Panc1 (cell line): Measurements from ENCODE around the gene RABGAP1L. TPM values are rescaled to one million over a fixed set of nuclear protein-coding genes. Genes with fewer than 3 reads are reported as not detected.

Experiments used
- ATAC-seq: fragments of 200-7000 bp; cut with Tn5 transposase; 2 replicates; pipeline ENCODE4 v1.9.1; 2020; ENCODE audit warnings: mild to moderate bottlenecking, moderate library complexity
- BruUV-seq: library from RNA; stranded (reverse); fragments of 400-500 nt; replicated peaks from 2 replicates; lab custom pipeline; 2021; lab: Mats Ljungman, UMichigan
- CTCF ChIA-PET: fragments of 300-600 bp; sonication (Branson Sonifier 250); formaldehyde crosslinking; loops from one replicate; lab custom pipeline; 2022; ENCODE audit warnings: antibody characterized with exemption; lab: Charles Lee
- POLR2A ChIA-PET: fragments of 300-600 bp; sonication (Branson Sonifier 250); formaldehyde crosslinking; loops from one replicate; lab custom pipeline; 2022; ENCODE audit warnings: antibody characterized with exemption; lab: Charles Lee
- DNase-seq: peaks from one replicate; pipeline ENCODE4 v3.0.0-alpha.2; 2010; ENCODE audit warnings: low read depth, low spot score
- H3K27ac ChIP-seq: 2 replicates; pipeline ENCODE4 v1.5.1; 2011; ENCODE audit warnings: mild to moderate bottlenecking, low read length, inconsistent platforms
- H3K27me3 ChIP-seq: fragments of 200-500 bp; sonication (Bioruptor generic); 2 replicates; pipeline ENCODE4 v1.6.0; 2014; ENCODE audit warnings: low read length, inconsistent platforms; ENCODE audit not compliant: control insufficient read depth, insufficient read depth
- H3K36me3 ChIP-seq: fragments of 200-500 bp; sonication (Bioruptor generic); 2 replicates; pipeline ENCODE4 v1.5.1; 2014; ENCODE audit warnings: inconsistent platforms, mild to moderate bottlenecking, low read length, moderate library complexity; ENCODE audit not compliant: control insufficient read depth, insufficient read depth
- H3K4me1 ChIP-seq: 2 replicates; pipeline ENCODE4 v1.5.1; 2011; ENCODE audit warnings: inconsistent platforms, mild to moderate bottlenecking, low read length, moderate library complexity; ENCODE audit not compliant: control insufficient read depth, insufficient read depth
- H3K4me3 ChIP-seq, 2 experiments: 2 replicates each; pipeline ENCODE4 v1.5.1; 2011 to 2012; ENCODE audit warnings: low read depth in 2 of 2, low read length in 2 of 2, mild to moderate bottlenecking in 2 of 2, inconsistent platforms in 1 of 2, moderate library complexity in 1 of 2
- H3K9me3 ChIP-seq: fragments of 200-500 bp; sonication (Bioruptor generic); 2 replicates; pipeline ENCODE4 v1.5.1; 2014; ENCODE audit warnings: low read depth, mild to moderate bottlenecking, inconsistent platforms, low read length, moderate library complexity; ENCODE audit not compliant: control insufficient read depth, insufficient read depth
- CTCF ChIP-seq: fragments of 450-650 bp; IDR thresholded peaks from 2 replicates; pipeline ENCODE4 v1.5.1; 2017; ENCODE audit warnings: mild to moderate bottlenecking
- POLR2AphosphoS5 ChIP-seq: IDR thresholded peaks from 2 replicates; pipeline ENCODE4 v1.6.1; 2012; ENCODE audit warnings: mild to moderate bottlenecking, low read depth, low read length, moderate library complexity
- REST ChIP-seq, 2 experiments: IDR thresholded peaks; 2 replicates each; pipeline ENCODE4 v1.6.1; 2011 to 2012; ENCODE audit warnings: low read depth in 2 of 2, control low read depth in 1 of 2, low read length in 1 of 2, mild to moderate bottlenecking in 1 of 2, moderate library complexity in 1 of 2; ENCODE audit not compliant: insufficient read depth in 1 of 2
- SIN3A ChIP-seq: IDR thresholded peaks from 2 replicates; pipeline ENCODE4 v1.6.1; 2012; ENCODE audit warnings: low read depth, mild to moderate bottlenecking, low read length, moderate library complexity, borderline replicate concordance; ENCODE audit not compliant: insufficient read depth
- TCF7L2 ChIP-seq: IDR thresholded peaks from 2 replicates; pipeline ENCODE4 v1.6.1; 2011; ENCODE audit warnings: mild to moderate bottlenecking, low read depth, low read length, inconsistent platforms
- in situ Hi-C: cut with HindIII; loops from 2 replicates; pipeline ENCODE4 v1.10.0; 2016; ENCODE audit warnings: low sequenced_read_pairs, low pct_unique_long_range_greater_than_20kb
- intact Hi-C: fragments of 100-400 bp; cut with micrococcal nuclease; formaldehyde crosslinking; loops from one replicate; pipeline ENCODE4 v1.10.0; 2022; ENCODE audit not compliant: unreplicated experiment
- total RNA-seq: library from RNA; stranded (reverse); gene quantifications from one replicate; pipeline ENCODE4 v1.2.1, GENCODE V29; 2021; ENCODE audit not compliant: unreplicated experiment

RABGAP1L gene
- total RNA-seq, 1 experiment from 2014 or later = 37.0 TPM

- intact Hi-C loops = no loop called here
- CTCF ChIA-PET = no interaction called here
- BruUV-seq = no TSS peak
Observed at GRCh38 chr1:174480324-174480723, 321.0 kb downstream of the RABGAP1L start.

GRCh38 chr1:174491606-174492005 is 332.3 kb downstream of the RABGAP1L start:
- no TSS peak for BruUV-seq

More at GRCh38 chr1:174480324-174480723, 321.0 kb downstream of the RABGAP1L start:
- Histone ChIP-seq H3K36me3 (no peaks in the 10 kb centered on the region), H3K4me1 (no peaks in the 10 kb centered on the region), H3K4me3 (no peak overlapping the region), H3K27me3 (no peaks in the 10 kb centered on the region), H3K9me3 (no peaks in the 10 kb centered on the region), H3K27ac (no peak overlapping the region)
- in situ Hi-C loops = no loop called here
- TF ChIP-seq REST (IDR thresholded peaks at IDR 0.05; ENCODE audit: insufficient read depth in 1 of 2, low read depth in 2 of 2, low read length in 1 of 2) = no peak
- TF ChIP-seq CTCF = no peak
- TF ChIP-seq SIN3A = no peak
- TF ChIP-seq POLR2AphosphoS5 = no peak
- TF ChIP-seq TCF7L2 = no peak
- POLR2A ChIA-PET = no interaction called here
- DNase-seq (no peak), ATAC-seq (no peak)

More at GRCh38 chr1:174491606-174492005, 332.3 kb downstream of the RABGAP1L start:
- ChIA-PET POLR2A (interaction anchor here (0.6 kb wide), 1 partner anchor 263 kb away, joined by 12 read pairs; no protein-coding TSS in a partner anchor), CTCF (no interaction called here)
- H3K4me3 ChIP-seq = no peak overlapping the region
- DNase-seq (no peak), ATAC-seq (no peak)
- in situ Hi-C loops = no loop called here
- TF ChIP-seq CTCF = no peak
- no peak for TF ChIP-seq REST (IDR thresholded peaks at IDR 0.05; ENCODE audit: insufficient read depth in 1 of 2, low read depth in 2 of 2, low read length in 1 of 2)
- TF ChIP-seq TCF7L2 = no peak
- TF ChIP-seq SIN3A = no peak
- TF ChIP-seq POLR2AphosphoS5 = no peak
- no peaks in the 10 kb centered on the region for H3K27me3 ChIP-seq
- no peaks in the 10 kb centered on the region for H3K36me3 ChIP-seq
- H3K9me3 ChIP-seq = no peaks in the 10 kb centered on the region
- H3K27ac ChIP-seq = no peak overlapping the region
- intact Hi-C loops = no loop called here
- no peaks in the 10 kb centered on the region for H3K4me1 ChIP-seq
